PFSK-1 (cell line): ENCODE data around the gene MAP6.

Experiments
- FOXP2 ChIP-seq: optimal IDR thresholded peaks from 2 replicates; pipeline ENCODE3; 2011; ENCODE audit warnings: borderline replicate concordance, control low read depth, inconsistent platforms; ENCODE audit not compliant: insufficient read depth; ENCODE audit errors: extremely low read length, extremely low read depth
- POLR2AphosphoS5 ChIP-seq: IDR thresholded peaks from 2 replicates; pipeline ENCODE4 v1.6.1; 2012; ENCODE audit warnings: low read depth, mild to moderate bottlenecking, control low read depth, low read length, moderate library complexity
- REST ChIP-seq, 2 experiments: IDR thresholded peaks; 2 replicates each; pipeline versions ENCODE4 v1.6.1 to v1.8.0; 2011 to 2012; ENCODE audit warnings: low read depth in 2 of 2, low read length in 2 of 2, control low read depth in 1 of 2, inconsistent platforms in 1 of 2, mild to moderate bottlenecking in 1 of 2, moderate library complexity in 1 of 2; ENCODE audit not compliant: insufficient read depth in 1 of 2
- SIN3A ChIP-seq: IDR thresholded peaks from 2 replicates; pipeline ENCODE4 v1.6.1; 2012; ENCODE audit warnings: mild to moderate bottlenecking, low read length, moderate library complexity, borderline replicate concordance; ENCODE audit not compliant: insufficient read depth
- TAF1 ChIP-seq: IDR thresholded peaks from 2 replicates; pipeline ENCODE4 v1.6.1; 2012; ENCODE audit warnings: low read length, control low read depth, borderline replicate concordance; ENCODE audit not compliant: insufficient read depth

The MAP6 gene

GRCh38 chr11:75664389-75664788, 4.4 kb downstream of the MAP6 start:
- TF ChIP-seq REST (IDR thresholded peaks at IDR 0.05; ENCODE audit: insufficient read depth in 1 of 2, low read depth in 2 of 2, low read length in 2 of 2) (no peak), TAF1 (no peak), FOXP2 (no peak)

DNA sequence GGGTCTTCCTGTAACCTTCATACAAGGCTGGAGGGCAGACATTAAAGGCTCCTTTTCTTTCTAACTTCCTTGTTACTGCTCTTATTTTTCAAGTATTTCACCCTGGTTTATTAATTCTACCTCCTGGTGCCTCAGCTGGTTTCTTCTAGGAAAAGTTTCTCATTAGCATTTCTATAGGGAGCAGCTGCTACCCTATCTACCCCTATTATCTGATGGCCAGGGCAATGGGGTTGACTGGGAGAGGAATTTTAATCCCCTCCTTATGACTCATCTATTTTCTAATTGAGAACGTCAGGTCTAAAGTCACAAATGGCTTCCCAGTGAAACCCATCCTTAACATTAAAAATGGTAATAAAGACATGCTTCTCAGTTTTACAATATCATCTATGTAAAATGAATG, 5.0 kb downstream of the MAP6 start:
- TF ChIP-seq TAF1: no peak
- no peak for TF ChIP-seq POLR2AphosphoS5
- no peak for TF ChIP-seq REST (IDR thresholded peaks at IDR 0.05; ENCODE audit: insufficient read depth in 1 of 2, low read depth in 2 of 2, low read length in 2 of 2)
- no peak for TF ChIP-seq SIN3A
- TF ChIP-seq FOXP2: no peak

DNA sequence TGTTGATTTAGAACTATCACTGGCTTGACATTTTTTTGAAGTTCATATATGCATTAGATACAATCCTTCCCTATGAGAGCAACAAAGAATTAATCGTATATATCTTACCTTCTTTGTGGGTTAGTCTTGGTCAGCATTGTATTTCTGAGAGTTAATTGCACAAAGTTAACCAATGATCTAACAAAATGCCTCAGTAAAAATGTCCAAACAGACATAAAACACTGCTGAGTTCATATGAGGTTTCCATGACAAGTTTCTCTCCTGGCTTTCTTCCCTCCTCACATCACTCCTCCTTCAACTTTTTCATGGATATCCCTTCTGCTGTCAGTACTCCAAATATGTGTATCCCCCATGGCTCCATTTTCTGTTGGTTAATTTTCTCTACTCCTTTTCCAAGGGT, 9.0 kb downstream of the MAP6 start:
- no peak for TF ChIP-seq REST (IDR thresholded peaks at IDR 0.05; ENCODE audit: insufficient read depth in 1 of 2, low read depth in 2 of 2, low read length in 2 of 2)
- TF ChIP-seq TAF1: no peak
- TF ChIP-seq FOXP2: no peak
- TF ChIP-seq POLR2AphosphoS5: no peak
- no peak for TF ChIP-seq SIN3A

- TF ChIP-seq TAF1 (no peak), FOXP2 (no peak), SIN3A (no peak), REST (IDR thresholded peaks at IDR 0.05; ENCODE audit: insufficient read depth in 1 of 2, low read depth in 2 of 2, low read length in 2 of 2) (no peak), POLR2AphosphoS5 (no peak)
Observed at GRCh38 chr11:75656044-75656727, 12.7 kb downstream of the MAP6 start.

- TF ChIP-seq POLR2AphosphoS5 (no peak), SIN3A (no peak), REST (IDR thresholded peaks at IDR 0.05; ENCODE audit: insufficient read depth in 1 of 2, low read depth in 2 of 2, low read length in 2 of 2) (no peak), TAF1 (no peak), FOXP2 (no peak)
Observed at GRCh38 chr11:75655605-75656004, 13.2 kb downstream of the MAP6 start.
